NCI-H446 treated with DMSO at 0.1 percent for 48 hours (cell line): ENCODE results near the gene ITGAL.

Experiments
- DNase-seq: peaks from one replicate; lab custom pipeline; 2025; lab: John Stamatoyannopoulos, UW

ITGAL gene

GRCh38 chr16:30567160-30567990 is 94.8 kb downstream of the ITGAL start:
- no peak for DNase-seq

GRCh38 chr16:30567991-30568638 is 95.6 kb downstream of the ITGAL start:
- DNase-seq: no peak

GRCh38 chr16:30569281-30569680 is 96.7 kb downstream of the ITGAL start:
- no peak for DNase-seq

- DNase-seq: no peak
These were observed 97.4 kb downstream of the ITGAL start for GRCh38 chr16:30569746-30570635.

GRCh38 chr16:30570636-30571444 is 98.3 kb downstream of the ITGAL start:
- no peak for DNase-seq

GRCh38 chr16:30571445-30572322 is 99.1 kb downstream of the ITGAL start, which contains the start of gene ZNF688:
TSS of gene ZNF688 (minus strand) at chr16:30571714. CDS start at chr16:30571629, 85 bp downstream.
- DNase-seq: peak; percentile 92
